ENCODE results near the gene PAX7.
"Not testable (repeated sequence)": the region's sequence is repeated elsewhere in the genome, so short reads cannot be mapped to it uniquely, and the experiment has no call there.

The PAX7 gene

GRCh38 chr1:18630511-18631495 is at the start of gene PAX7:
Gene PAX7 (plus strand): TSS chr1:18630846. CDS start chr1:18631604, 758 bp downstream.
- no peak for DNase-seq

- DNase-seq = no peak
Observed at GRCh38 chr1:18581420-18581880, 49.2 kb upstream of the PAX7 start.

- no peak for DNase-seq
Observed at GRCh38 chr1:18582890-18583289, 47.8 kb upstream of the PAX7 start.

- DNase-seq = no peak
Observed at GRCh38 chr1:18583326-18583941, 47.2 kb upstream of the PAX7 start.

- not testable (repeated sequence) for DNase-seq
Observed at GRCh38 chr1:18586016-18586415, 44.6 kb upstream of the PAX7 start.

GRCh38 chr1:18588093-18588492 is 42.6 kb upstream of the PAX7 start:
- DNase-seq = no peak

- no peak for DNase-seq
Observed at GRCh38 chr1:18592368-18592767, 38.3 kb upstream of the PAX7 start.

- DNase-seq = no peak
Observed at GRCh38 chr1:18597160-18598042, 33.2 kb upstream of the PAX7 start.

- DNase-seq = no peak
Observed at GRCh38 chr1:18599086-18599485, 31.6 kb upstream of the PAX7 start.

- no peak for DNase-seq
Observed at GRCh38 chr1:18599704-18600103, 30.9 kb upstream of the PAX7 start.

- DNase-seq = no peak
Observed at GRCh38 chr1:18602533-18603211, 28.0 kb upstream of the PAX7 start.

- no peak for DNase-seq
Observed at GRCh38 chr1:18603212-18603852, 27.3 kb upstream of the PAX7 start.

GRCh38 chr1:18606443-18607288 is 24.0 kb upstream of the PAX7 start:
- DNase-seq = no peak

- DNase-seq = no peak
Observed at GRCh38 chr1:18607289-18607760, 23.3 kb upstream of the PAX7 start.

- DNase-seq = no peak
Observed at GRCh38 chr1:18608534-18608933, 22.1 kb upstream of the PAX7 start.

- no peak for DNase-seq
Observed at GRCh38 chr1:18611311-18611710, 19.3 kb upstream of the PAX7 start.

- DNase-seq = no peak
Observed at GRCh38 chr1:18612073-18612472, 18.6 kb upstream of the PAX7 start.

- DNase-seq = no peak
Observed at GRCh38 chr1:18614069-18614735, 16.4 kb upstream of the PAX7 start.

- no peak for DNase-seq
Observed at GRCh38 chr1:18618546-18619466, 11.8 kb upstream of the PAX7 start.
